K562 (cell line): ENCODE results near the gene SYCP2. TPM values are rescaled to one million over a fixed set of nuclear protein-coding genes. Genes with fewer than 3 reads are reported as not detected.

Source experiments
- ATAC-seq: fragments of 200-7000 bp; cut with Tn5 transposase; 3 replicates; pipeline ENCODE4 v1.9.1; 2020; ENCODE audit warnings: moderate library complexity
- BruUV-seq: library from RNA; stranded (reverse); fragments of 400-500 nt; replicated peaks from 2 replicates; lab custom pipeline; 2021; lab: Mats Ljungman, UMichigan
- CTCF ChIA-PET: fragments of 300-600 bp; formaldehyde crosslinking; extraction: SDS; loops from one replicate; lab custom pipeline; 2021; ENCODE audit warnings: low intra/inter-chr PET ratio; lab: Yijun Ruan, JAX
- POLR2A ChIA-PET: fragments of 300-600, 350-650 bp; sonication (Branson Sonifier 250); formaldehyde crosslinking; extraction: SDS; loops from one replicate; lab custom pipeline; 2021; ENCODE audit warnings: antibody characterized with exemption, inconsistent platforms; lab: Yijun Ruan, JAX
- DNase-seq, 4 experiments: peaks; one replicate each; pipeline versions ENCODE4 v3.0.0 to v3.0.0-alpha.2; 2011 to 2018; ENCODE audit warnings: low spot score in 3 of 4, mixed read lengths in 3 of 4; ENCODE audit errors: extremely low read depth in 1 of 4
- FAIRE-seq: peaks from 2 replicates; lab custom pipeline; 2011; peaks lifted over from hg19 to GRCh38; lab: Jason Lieb, UNC
- H2AFZ ChIP-seq: 2 replicates; pipeline ENCODE4 v1.6.0; 2011; ENCODE audit warnings: low read depth, low read length, control low read depth, inconsistent platforms
- H3K27ac ChIP-seq: fragments of 200-600 bp; 3 replicates; pipeline ENCODE4 v1.8.0; 2011; ENCODE audit warnings: low read depth, mild to moderate bottlenecking, control low read depth, inconsistent platforms, low read length, moderate library complexity, mixed read lengths; ENCODE audit errors: extremely low read depth
- H3K27me3 ChIP-seq, 2 experiments: fragments of 300-600 bp in 1 of 2; 2 replicates in 1 of 2; 3 replicates in 1 of 2; pipeline versions ENCODE4 v1.6.0 to v1.8.0; 2011; ENCODE audit warnings: inconsistent platforms in 2 of 2, low read length in 2 of 2, mild to moderate bottlenecking in 1 of 2, mixed read lengths in 1 of 2, moderate library complexity in 1 of 2; ENCODE audit not compliant: control insufficient read depth in 2 of 2, insufficient read depth in 2 of 2
- H3K36me3 ChIP-seq: fragments of 300-600 bp; 3 replicates; pipeline ENCODE4 v1.8.0; 2011; ENCODE audit warnings: mild to moderate bottlenecking, low read length, inconsistent platforms; ENCODE audit not compliant: control insufficient read depth, insufficient read depth
- H3K4me1 ChIP-seq, 2 experiments: fragments of 200-600 bp in 1 of 2; replicated peaks in 1 of 2; 2 replicates in 1 of 2; 3 replicates in 1 of 2; pipeline versions ENCODE4 v1.5.1 to v1.8.0; 2011; ENCODE audit warnings: inconsistent platforms in 2 of 2, low read length in 2 of 2, mild to moderate bottlenecking in 1 of 2, mixed read lengths in 1 of 2, moderate library complexity in 1 of 2; ENCODE audit not compliant: control insufficient read depth in 2 of 2, insufficient read depth in 2 of 2
- H3K4me2 ChIP-seq: 2 replicates; pipeline ENCODE4 v1.6.1; 2011; ENCODE audit warnings: low read length, control low read depth, inconsistent platforms, mixed read lengths; ENCODE audit not compliant: insufficient read depth
- H3K4me3 ChIP-seq: fragments of 200-600 bp; sonication (generic), shearing (Covaris generic); 2 replicates; pipeline ENCODE4 v1.5.1; 2016; ENCODE audit warnings: control low read depth, inconsistent platforms
- H3K79me2 ChIP-seq: fragments of 200-600 bp; 3 replicates; pipeline ENCODE4 v1.8.0; 2011; ENCODE audit warnings: low read length, inconsistent platforms; ENCODE audit not compliant: control insufficient read depth, insufficient read depth
- H3K9ac ChIP-seq, 2 experiments: 2 replicates each; pipeline versions ENCODE4 v1.6.0 to v1.6.1; 2011; ENCODE audit warnings: low read depth in 2 of 2, low read length in 2 of 2, control low read depth in 1 of 2, inconsistent platforms in 1 of 2, mild to moderate bottlenecking in 1 of 2, mixed read lengths in 1 of 2; ENCODE audit not compliant: insufficient read depth in 1 of 2
- H3K9me1 ChIP-seq: one replicate; pipeline ENCODE4 v1.6.0; 2011; ENCODE audit warnings: inconsistent platforms, mild to moderate bottlenecking, low read length, moderate library complexity; ENCODE audit not compliant: control insufficient read depth, insufficient read depth
- H3K9me3 ChIP-seq: replicated peaks from 2 replicates; pipeline ENCODE4 v1.5.1; 2011; ENCODE audit warnings: low read depth, low read length, inconsistent platforms; ENCODE audit not compliant: control insufficient read depth, insufficient read depth
- H4K20me1 ChIP-seq: replicated peaks from 2 replicates; pipeline ENCODE4 v1.6.1; 2011; ENCODE audit warnings: low read length, inconsistent platforms, mixed read lengths; ENCODE audit not compliant: control insufficient read depth, insufficient read depth
- CCAR2 ChIP-seq: fragments of 200-400 bp; formaldehyde crosslinking; IDR thresholded peaks from 2 replicates; pipeline ENCODE4 v1.6.1; 2017; ENCODE audit warnings: mild to moderate bottlenecking, low read depth, low read length
- CUX1 ChIP-seq: fragments of 200-800 bp; sonication (Bioruptor generic); IDR thresholded peaks from 2 replicates; pipeline ENCODE4 v1.6.1; 2016; ENCODE audit warnings: missing genetic modification characterization, missing compliant biosample characterization
- EZH2 ChIP-seq: IDR thresholded peaks from 2 replicates; pipeline ENCODE4 v1.6.1; 2012; ENCODE audit warnings: low read depth, mild to moderate bottlenecking, inconsistent platforms, low read length, borderline replicate concordance
- FOXA1 ChIP-seq: fragments of 450-650 bp; IDR thresholded peaks from 2 replicates; pipeline ENCODE4 v1.6.1; 2016; ENCODE audit warnings: mild to moderate bottlenecking, borderline replicate concordance
- MIER1 ChIP-seq: fragments of 450-650 bp; IDR thresholded peaks from 2 replicates; pipeline ENCODE4 v1.6.1; 2016; ENCODE audit warnings: antibody characterized with exemption, mild to moderate bottlenecking, low read depth
- NCOA1 ChIP-seq: fragments of 450-650 bp; IDR thresholded peaks from 2 replicates; pipeline ENCODE4 v1.6.1; 2016; ENCODE audit warnings: low read depth
- SREBF2 ChIP-seq: sonication (generic); formaldehyde crosslinking; IDR thresholded peaks from 2 replicates; pipeline ENCODE4 v1.4.0; 2020; ENCODE audit warnings: mild to moderate bottlenecking, missing genetic modification reagents
- TAF1 ChIP-seq: IDR thresholded peaks from 2 replicates; pipeline ENCODE4 v1.6.1; 2011; ENCODE audit warnings: mild to moderate bottlenecking, low read length, moderate library complexity; ENCODE audit not compliant: insufficient read depth, control insufficient read depth, severe bottlenecking; ENCODE audit errors: extremely low read depth
- TFAM ChIP-seq: fragments of 250-450 bp; sonication (Bioruptor Pico); conservative IDR thresholded peaks from 2 replicates; pipeline ENCODE4 v1.5.0; 2021; ENCODE audit warnings: mild to moderate bottlenecking, moderate library complexity
- THAP12 ChIP-seq: fragments of 250-450 bp; sonication (Bioruptor Pico); IDR thresholded peaks from 2 replicates; pipeline ENCODE4 v1.9.0; 2021; ENCODE audit warnings: mild to moderate bottlenecking, inconsistent platforms
- ZNF586 ChIP-seq: fragments of 450-650 bp; formaldehyde crosslinking; conservative IDR thresholded peaks from 2 replicates; pipeline ENCODE4 v1.4.0; 2020; ENCODE audit warnings: mild to moderate bottlenecking, moderate library complexity
- WGBS: fragments of 100-300 bp; shearing (Covaris generic); methylation state at CpG from one replicate; pipeline ENCODE4 v1.1.6; 2016; ENCODE audit warnings: low coverage, mixed read lengths; ENCODE audit not compliant: insufficient coverage; ENCODE audit errors: missing lambda C conversion rate; 5-methylcytosine and 5-hydroxymethylcytosine counted together
- in situ Hi-C: fragments of 300-500 bp; cut with MboI; formaldehyde crosslinking; loops from 4 replicates; pipeline ENCODE4 v1.15.0; 2018; ENCODE audit warnings: inconsistent platforms, mixed read lengths
- intact Hi-C: fragments of 100-400 bp; cut with micrococcal nuclease; formaldehyde crosslinking; loops from 2 replicates; pipeline ENCODE4 v1.14.2; 2022
- polyA plus RNA-seq, 8 experiments: library from polyadenylated mRNA; depleted of rRNA in 4 of 8; stranded (reverse) in 5 of 8; unstranded in 3 of 8; fragments of >200 nt; fragmentation: Nextera tagmentation in 2 of 8; fragmentation: Illumina TruSeq in 1 of 8; extraction: Ambion mirVana in 2 of 8; extraction: Trizol in 1 of 8; gene quantifications; 2 replicates each; pipeline versions ENCODE4 v1.2.1 to v1.2.3, GENCODE V29; 2011 to 2014; ENCODE audit warnings: inconsistent platforms in 1 of 8, missing spikeins in 1 of 8
- total RNA-seq, 7 experiments: library from RNA; depleted of rRNA in 6 of 7; stranded (reverse); fragments of >200 nt in 6 of 7; fragmentation: Illumina TruSeq in 2 of 7; extraction: Trizol in 2 of 7; gene quantifications; 2 replicates each; pipeline versions ENCODE4 v1.2.1 to v1.2.3, GENCODE V29; 2011 to 2021; ENCODE audit warnings: low replicate concordance in 1 of 7

The SYCP2 gene
- total and polyA plus RNA-seq, 9 of the 15 experiments (the other 6 are each of a cell fraction or from before 2014, with no cell fraction given) = 0.24 to 1.6 (median 0.67) TPM

GRCh38 chr20:59925359-59925758 lies 8.1 kb downstream of the SYCP2 start:
- DNase-seq (no peak), FAIRE-seq (no peak), ATAC-seq (no peak)
- ChIA-PET CTCF (no interaction called here), POLR2A (no interaction called here)
- H3K79me2 ChIP-seq = no peaks in the 10 kb centered on the region
- H3K9me3 ChIP-seq = no peaks in the 10 kb centered on the region
- H3K9me1 ChIP-seq = no peaks in the 10 kb centered on the region
- no peaks in the 10 kb centered on the region for H4K20me1 ChIP-seq
- WGBS = 0% methylated on average over 1 of the region's 1 CpG
- H3K4me3 ChIP-seq = no peak overlapping the region
- no peak overlapping the region for H3K9ac ChIP-seq
- H3K27me3 ChIP-seq = no peaks in the 10 kb centered on the region
- H3K27ac ChIP-seq = no peak overlapping the region
- intact Hi-C loops (no loop called here), in situ Hi-C loops (no loop called here)
- H2AFZ ChIP-seq = no peak overlapping the region
- H3K36me3 ChIP-seq = no peaks in the 10 kb centered on the region
- no TSS peak for BruUV-seq
- H3K4me2 ChIP-seq = no peak overlapping the region
- no peaks in the 10 kb centered on the region for H3K4me1 ChIP-seq
- TF ChIP-seq CCAR2 = no peak
- TF ChIP-seq FOXA1 = no peak
- TF ChIP-seq EZH2 = no peak
- no peak for TF ChIP-seq NCOA1
- TF ChIP-seq MIER1 = no peak
- no peak for TF ChIP-seq THAP12 (CRISPR knock-in tag)
- TF ChIP-seq TAF1 = no peak
- TF ChIP-seq TFAM (CRISPR knock-in tag) = no peak
- TF ChIP-seq SREBF2 (CRISPR knock-in tag) = no peak
- no peak for TF ChIP-seq CUX1
- TF ChIP-seq ZNF586 (CRISPR knock-in tag) = no peak
